Gastrocnemius medialis (tissue), 4 donors: ENCODE data around the gene PARP12. TPM values are rescaled to one million over a fixed set of nuclear protein-coding genes. Genes with fewer than 3 reads are reported as not detected.

Experiments
- ATAC-seq, 2 donors: fragments of 150-250 bp; one replicate each; pipeline ENCODE4 v1.9.1; 2016
- DNase-seq, 2 donors: peaks; one replicate each; pipeline ENCODE4 v3.0.0-alpha.2; 2019
- H3K27ac ChIP-seq, 4 donors: fragments of 200-600 bp; sonication (generic); 1 replicate in 1 of 4; 2 replicates in 3 of 4; pipeline ENCODE4 v1.5.1; 2016 to 2018; ENCODE audit warnings: mild to moderate bottlenecking in 2 of 4, moderate library complexity in 1 of 4
- H3K27me3 ChIP-seq, 3 donors: fragments of 200-600 bp; sonication (generic) in 2 of 3; 1 replicate in 1 of 3; 2 replicates in 2 of 3; pipeline versions ENCODE4 v1.5.1 to v1.6.0; 2016 to 2019; ENCODE audit warnings: mild to moderate bottlenecking in 1 of 3, moderate library complexity in 1 of 3
- H3K36me3 ChIP-seq, 2 donors: fragments of 200-600 bp; sonication (generic) in 1 of 2; one replicate each; pipeline ENCODE4 v1.5.1; 2017 to 2018
- H3K4me1 ChIP-seq, 2 donors: fragments of 200-600 bp; sonication (generic) in 1 of 2; one replicate each; pipeline ENCODE4 v1.5.1; 2016 to 2017; ENCODE audit warnings: mild to moderate bottlenecking in 2 of 2
- H3K4me3 ChIP-seq, 4 donors: fragments of 200-600 bp; sonication (generic) in 3 of 4; 1 replicate in 1 of 4; 2 replicates in 3 of 4; pipeline ENCODE4 v1.5.1; 2016 to 2019; ENCODE audit warnings: mild to moderate bottlenecking in 2 of 4
- H3K9me3 ChIP-seq, 3 donors: fragments of 200-600 bp; sonication (generic) in 2 of 3; 1 replicate in 1 of 3; 2 replicates in 2 of 3; pipeline ENCODE4 v1.5.1; 2016 to 2019
- CTCF ChIP-seq, 5 experiments: fragments of 450-650 bp in 3 of 5; fragments of 200-600 bp in 2 of 5; sonication (generic) in 2 of 5; IDR thresholded peaks in 4 of 5; conservative IDR thresholded peaks in 1 of 5; 1 replicate in 4 of 5; 2 replicates in 1 of 5; pipeline ENCODE4 v1.5.1; 2016 to 2019; ENCODE audit warnings: antibody characterized with exemption in 5 of 5, mild to moderate bottlenecking in 3 of 5, moderate library complexity in 3 of 5
- POLR2A ChIP-seq, 2 donors: fragments of 450-650 bp; IDR thresholded peaks; one replicate each; pipeline ENCODE4 v1.6.1; 2017; ENCODE audit warnings: antibody characterized with exemption in 2 of 2, mild to moderate bottlenecking in 2 of 2, moderate library complexity in 2 of 2
- in situ Hi-C, 4 donors: fragments of 200-750 bp; cut with MboI; loops; one replicate each; pipeline versions ENCODE4 v1.15.0 to v1.8.0; 2017; ENCODE audit warnings: low sequenced_read_pairs in 4 of 4
- intact Hi-C: fragments of 100-400 bp; cut with DNase I; formaldehyde crosslinking; loops from one replicate; pipeline ENCODE4 v1.15.1; 2023; ENCODE audit warnings: low total_unique reads
- total RNA-seq, 4 donors: library from RNA; depleted of rRNA; stranded (reverse); fragments of >200 nt; gene quantifications; one replicate each; pipeline versions ENCODE4 v1.1.0 to v1.2.3, GENCODE V29; 2016

PARP12 gene
- total RNA-seq, 4 donors from 2014 or later, result 4.3 to 12.7 (median 4.9) TPM

- in situ Hi-C loops, result no loop called here
Observed at GRCh38 chr7:139991269-139991666, 71.5 kb downstream of the PARP12 start.

GRCh38 chr7:139990571-139991268 is 72.0 kb downstream of the PARP12 start:
- ATAC-seq (no peak), DNase-seq (no peak)
- no peaks in the 10 kb centered on the region for H3K27me3 ChIP-seq
- TF ChIP-seq POLR2A (IDR thresholded peaks at IDR 0.05), result no peak
- no peak for TF ChIP-seq CTCF (IDR thresholded peaks at IDR 0.05 in 4 of 5, conservative IDR thresholded peaks at IDR 0.05 in 1 of 5)
- H3K4me1 ChIP-seq, result no peaks in the 10 kb centered on the region
- H3K4me3 ChIP-seq, result no peak overlapping the region
- H3K36me3 ChIP-seq, result no peaks in the 10 kb centered on the region
- H3K27ac ChIP-seq, result no peak overlapping the region
- in situ Hi-C loops (no loop called here), intact Hi-C loops (no loop called here)
- no peaks in the 10 kb centered on the region for H3K9me3 ChIP-seq

More at GRCh38 chr7:139991269-139991666, 71.5 kb downstream of the PARP12 start:
- H3K4me3 ChIP-seq, result no peak overlapping the region
- TF ChIP-seq CTCF (IDR thresholded peaks at IDR 0.05 in 4 of 5, conservative IDR thresholded peaks at IDR 0.05 in 1 of 5) (no peak), POLR2A (IDR thresholded peaks at IDR 0.05) (no peak)
- no peaks in the 10 kb centered on the region for H3K4me1 ChIP-seq
- ATAC-seq, result no peak
- H3K36me3 ChIP-seq, result no peaks in the 10 kb centered on the region
- intact Hi-C loops, result no loop called here
- no peaks in the 10 kb centered on the region for H3K27me3 ChIP-seq
- DNase-seq, result no peak
- no peak overlapping the region for H3K27ac ChIP-seq
- no peaks in the 10 kb centered on the region for H3K9me3 ChIP-seq

GRCh38 chr7:139990142-139990535 is 72.6 kb downstream of the PARP12 start:
- in situ Hi-C loops (no loop called here), intact Hi-C loops (no loop called here)
- Histone ChIP-seq H3K27me3 (no peaks in the 10 kb centered on the region), H3K36me3 (no peaks in the 10 kb centered on the region), H3K4me3 (no peak overlapping the region), H3K4me1 (no peaks in the 10 kb centered on the region), H3K9me3 (no peaks in the 10 kb centered on the region), H3K27ac (no peak overlapping the region)
- DNase-seq (no peak), ATAC-seq (no peak)
- no peak for TF ChIP-seq POLR2A (IDR thresholded peaks at IDR 0.05)
- no peak for TF ChIP-seq CTCF (IDR thresholded peaks at IDR 0.05 in 4 of 5, conservative IDR thresholded peaks at IDR 0.05 in 1 of 5)

- Histone ChIP-seq H3K36me3 (no peaks in the 10 kb centered on the region), H3K27ac (no peak overlapping the region), H3K9me3 (no peaks in the 10 kb centered on the region), H3K4me1 (no peaks in the 10 kb centered on the region), H3K4me3 (no peak overlapping the region), H3K27me3 (no peaks in the 10 kb centered on the region)
- no peak for TF ChIP-seq CTCF (IDR thresholded peaks at IDR 0.05 in 4 of 5, conservative IDR thresholded peaks at IDR 0.05 in 1 of 5)
- no peak for TF ChIP-seq POLR2A (IDR thresholded peaks at IDR 0.05)
- intact Hi-C loops, result no loop called here
- ATAC-seq (no peak), DNase-seq (no peak)
- in situ Hi-C loops, result no loop called here
Observed at GRCh38 chr7:139989366-139990141, 73.2 kb downstream of the PARP12 start.
